IMR-90 (cell line): ENCODE measurements around the gene RETN. TPM values are rescaled to one million over a fixed set of nuclear protein-coding genes. Genes with fewer than 3 reads are reported as not detected.

Experiments
- ATAC-seq: fragments of 200-7000 bp; cut with Tn5 transposase; 2 replicates; pipeline ENCODE4 v1.9.1; 2020; ENCODE audit warnings: low read depth, mild to moderate bottlenecking, moderate library complexity
- BruUV-seq: library from RNA; stranded (reverse); fragments of 400-500 nt; replicated peaks from 2 replicates; lab custom pipeline; 2021; lab: Mats Ljungman, UMichigan
- CTCF ChIA-PET: fragments of 300-600 bp; formaldehyde crosslinking; extraction: SDS; loops from one replicate; lab custom pipeline; 2021; ENCODE audit warnings: antibody characterized with exemption; lab: Yijun Ruan, JAX
- POLR2A ChIA-PET: fragments of 300-600 bp; sonication (Branson Sonifier 250); formaldehyde crosslinking; loops from one replicate; lab custom pipeline; 2022; ENCODE audit warnings: antibody characterized with exemption; ENCODE audit not compliant: unreplicated experiment; lab: Charles Lee
- DNase-seq: peaks from one replicate; pipeline ENCODE4 v3.0.0; 2013
- H2AFZ ChIP-seq: replicated peaks from 2 replicates; pipeline ENCODE3; 2013; ENCODE audit warnings: low read length, mild to moderate bottlenecking; ENCODE audit not compliant: poor library complexity
- H2AK5ac ChIP-seq: 2 replicates; pipeline ENCODE4 v1.6.1; 2013; ENCODE audit warnings: low read depth, low read length, inconsistent platforms
- H2AK9ac ChIP-seq: replicated peaks from 2 replicates; pipeline ENCODE3; 2013; ENCODE audit warnings: mild to moderate bottlenecking, low read depth, low read length, moderate library complexity; ENCODE audit not compliant: poor library complexity
- H2BK120ac ChIP-seq: 2 replicates; pipeline ENCODE4 v1.6.1; 2013; ENCODE audit warnings: low read depth, low read length, inconsistent platforms
- H2BK15ac ChIP-seq: 3 replicates; pipeline ENCODE4 v1.6.1; 2013; ENCODE audit warnings: low read depth, low read length, inconsistent platforms
- H2BK20ac ChIP-seq: 2 replicates; pipeline ENCODE4 v1.6.1; 2013; ENCODE audit warnings: low read depth, mild to moderate bottlenecking, inconsistent platforms, low read length, moderate library complexity
- H2BK5ac ChIP-seq: 2 replicates; pipeline ENCODE4 v1.6.1; 2013; ENCODE audit warnings: mild to moderate bottlenecking, low read depth, low read length, inconsistent platforms; ENCODE audit not compliant: poor library complexity, severe bottlenecking
- H3K14ac ChIP-seq: replicated peaks from 2 replicates; pipeline ENCODE4 v1.6.1; 2013; ENCODE audit warnings: low read depth, low read length, inconsistent platforms
- H3K18ac ChIP-seq: 2 replicates; pipeline ENCODE4 v1.6.1; 2013; ENCODE audit warnings: low read depth, low read length, control low read depth
- H3K23ac ChIP-seq: 2 replicates; pipeline ENCODE4 v1.6.1; 2013; ENCODE audit warnings: low read depth, low read length, inconsistent platforms
- H3K27ac ChIP-seq: 2 replicates; pipeline ENCODE4 v1.5.1; 2013; ENCODE audit warnings: mild to moderate bottlenecking, control low read depth, low read length; ENCODE audit not compliant: insufficient read depth
- H3K27me3 ChIP-seq: 2 replicates; pipeline ENCODE4 v1.6.1; 2013; ENCODE audit warnings: low read length; ENCODE audit not compliant: control insufficient read depth, insufficient read depth
- H3K36me3 ChIP-seq: 2 replicates; pipeline ENCODE4 v1.6.1; 2013; ENCODE audit warnings: low read length, mixed read lengths; ENCODE audit not compliant: control insufficient read depth, insufficient read depth
- H3K4ac ChIP-seq: 2 replicates; pipeline ENCODE4 v1.6.1; 2013; ENCODE audit warnings: low read depth, low read length, inconsistent platforms
- H3K4me1 ChIP-seq: 2 replicates; pipeline ENCODE4 v1.6.1; 2013; ENCODE audit warnings: low read length, mixed read lengths; ENCODE audit not compliant: control insufficient read depth, insufficient read depth
- H3K4me2 ChIP-seq: 2 replicates; pipeline ENCODE4 v1.6.1; 2013; ENCODE audit warnings: low read depth, mild to moderate bottlenecking, control low read depth, low read length, moderate library complexity
- H3K4me3 ChIP-seq: 2 replicates; pipeline ENCODE4 v1.5.1; 2013; ENCODE audit warnings: low read depth, mild to moderate bottlenecking, control low read depth, low read length, moderate library complexity; ENCODE audit not compliant: insufficient read depth
- H3K56ac ChIP-seq: 2 replicates; pipeline ENCODE4 v1.6.1; 2013; ENCODE audit warnings: low read length, inconsistent platforms; ENCODE audit not compliant: insufficient read depth; ENCODE audit errors: extremely low read depth
- H3K79me1 ChIP-seq, 2 experiments: 2 replicates each; pipeline ENCODE4 v1.6.1; 2013; ENCODE audit warnings: low read length in 2 of 2, inconsistent platforms in 1 of 2, low read depth in 1 of 2
- H3K9ac ChIP-seq: 2 replicates; pipeline ENCODE4 v1.6.1; 2013; ENCODE audit warnings: low read depth, low read length, control low read depth
- H3K9me1 ChIP-seq: 2 replicates; pipeline ENCODE4 v1.6.1; 2013; ENCODE audit warnings: low read length, inconsistent platforms; ENCODE audit not compliant: insufficient read depth
- H3K9me3 ChIP-seq: 2 replicates; pipeline ENCODE4 v1.6.1; 2013; ENCODE audit warnings: low read length; ENCODE audit not compliant: control insufficient read depth, insufficient read depth
- H4K20me1 ChIP-seq: 2 replicates; pipeline ENCODE4 v1.6.1; 2013; ENCODE audit warnings: low read length, inconsistent platforms; ENCODE audit not compliant: insufficient read depth
- H4K5ac ChIP-seq: 2 replicates; pipeline ENCODE4 v1.6.1; 2013; ENCODE audit warnings: mild to moderate bottlenecking, low read depth, low read length, control low read depth
- H4K8ac ChIP-seq, 2 experiments: 2 replicates each; pipeline ENCODE4 v1.6.1; 2013; ENCODE audit warnings: low read depth in 2 of 2, low read length in 2 of 2, control low read depth in 1 of 2, inconsistent platforms in 1 of 2
- H4K91ac ChIP-seq: 2 replicates; pipeline ENCODE4 v1.6.1; 2013; ENCODE audit warnings: low read depth, low read length, inconsistent platforms; ENCODE audit not compliant: insufficient read depth
- WGBS, 2 experiments: methylation state at CpG; one replicate each; pipeline versions ENCODE4 v1.1.5 to v1.1.7; 2013; ENCODE audit warnings: missing lambda C conversion rate in 2 of 2; ENCODE audit not compliant: insufficient read length in 1 of 2; ENCODE audit errors: extremely low coverage in 2 of 2; 5-methylcytosine and 5-hydroxymethylcytosine counted together
- dilution Hi-C: fragments of 300-500 bp; cut with HindIII; formaldehyde crosslinking; loops from one replicate; pipeline ENCODE4 v1.14.3; 2018; ENCODE audit warnings: low sequenced_read_pairs; ENCODE audit not compliant: unreplicated experiment
- in situ Hi-C: fragments of 300-500 bp; cut with MboI; formaldehyde crosslinking; loops from 3 replicates; pipeline ENCODE4 v1.14.3; 2019; ENCODE audit warnings: low sequenced_read_pairs, inconsistent platforms, mixed read lengths
- intact Hi-C: fragments of 100-400 bp; cut with micrococcal nuclease; formaldehyde crosslinking; loops from 2 replicates; pipeline ENCODE4 v1.10.0; 2022
- polyA plus RNA-seq, 3 experiments: library from polyadenylated mRNA; depleted of rRNA; stranded (reverse); fragments of >200 nt; gene quantifications; 2 replicates each; pipeline ENCODE4 v1.2.3, GENCODE V29; 2012; ENCODE audit warnings: low replicate concordance in 1 of 3
- total RNA-seq: library from RNA; depleted of rRNA; stranded (reverse); fragments of >200 nt; gene quantifications from 2 replicates; pipeline ENCODE4 v1.2.3, GENCODE V29; 2012
- TF ChIP-seq, protein P1 (sequence below): conservative IDR thresholded peaks from 2 replicates; pipeline ENCODE4 v1.5.1; 2012; ENCODE audit warnings: mild to moderate bottlenecking, low read depth, low read length, improper control_type of control experiment

Gene RETN
- total and polyA plus RNA-seq, 2 of the 4 experiments (the other 2 are of a cell fraction), result not detected

DNA sequence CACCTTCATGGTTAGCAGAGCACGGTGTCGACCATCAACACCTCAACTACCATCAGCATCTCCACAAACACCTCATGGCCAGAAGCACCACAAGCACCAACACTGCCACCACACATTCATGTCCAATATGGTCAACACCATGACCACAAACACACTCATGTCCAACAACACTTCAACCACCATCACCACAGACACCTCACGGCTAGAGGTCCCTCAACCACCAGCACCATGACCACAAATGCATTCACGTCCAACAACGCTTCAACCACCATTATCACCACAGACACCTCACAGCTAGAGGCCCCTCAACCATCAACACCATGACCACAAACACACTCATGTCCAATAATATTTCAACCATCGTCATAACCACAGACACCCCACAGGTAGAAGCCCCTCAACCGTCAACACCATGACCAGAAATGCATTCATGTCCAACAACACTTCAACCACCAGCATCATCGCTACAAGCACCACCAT, 22.0 kb downstream of the RETN start:
- Histone ChIP-seq H3K56ac (no peak overlapping the region), H3K27ac (no peak overlapping the region), H3K18ac (no peak overlapping the region), H4K5ac (no peak overlapping the region), H2BK15ac (no peak overlapping the region), H2BK120ac (no peak overlapping the region), H3K79me1 (no peaks in the 10 kb centered on the region), H2BK20ac (no peak overlapping the region), H4K20me1 (0 out of 2 replicates have a peak, but pooled peaks cover 4% of the 10 kb centered on the region), H2AFZ (no peak overlapping the region), H2AK5ac (no peak overlapping the region), H3K4me3 (no peak overlapping the region), H2BK5ac (no peak overlapping the region), H3K9me3 (peaks cover 2% of the 10 kb centered on the region; the same call in 1 of the 2 replicates), H3K4ac (no peak overlapping the region), H3K9ac (no peak overlapping the region), H3K9me1 (no peaks in the 10 kb centered on the region), H2AK9ac (no peak overlapping the region), H4K8ac (no peak overlapping the region), H3K4me1 (no peaks in the 10 kb centered on the region), H3K27me3 (peaks cover 3% of the 10 kb centered on the region; the same call in 1 of the 2 replicates), H4K91ac (no peak overlapping the region), H3K36me3 (no peaks in the 10 kb centered on the region), H3K23ac (no peak overlapping the region), H3K4me2 (no peak overlapping the region), H3K14ac (no peak overlapping the region)
- TF ChIP-seq, protein P1, sequence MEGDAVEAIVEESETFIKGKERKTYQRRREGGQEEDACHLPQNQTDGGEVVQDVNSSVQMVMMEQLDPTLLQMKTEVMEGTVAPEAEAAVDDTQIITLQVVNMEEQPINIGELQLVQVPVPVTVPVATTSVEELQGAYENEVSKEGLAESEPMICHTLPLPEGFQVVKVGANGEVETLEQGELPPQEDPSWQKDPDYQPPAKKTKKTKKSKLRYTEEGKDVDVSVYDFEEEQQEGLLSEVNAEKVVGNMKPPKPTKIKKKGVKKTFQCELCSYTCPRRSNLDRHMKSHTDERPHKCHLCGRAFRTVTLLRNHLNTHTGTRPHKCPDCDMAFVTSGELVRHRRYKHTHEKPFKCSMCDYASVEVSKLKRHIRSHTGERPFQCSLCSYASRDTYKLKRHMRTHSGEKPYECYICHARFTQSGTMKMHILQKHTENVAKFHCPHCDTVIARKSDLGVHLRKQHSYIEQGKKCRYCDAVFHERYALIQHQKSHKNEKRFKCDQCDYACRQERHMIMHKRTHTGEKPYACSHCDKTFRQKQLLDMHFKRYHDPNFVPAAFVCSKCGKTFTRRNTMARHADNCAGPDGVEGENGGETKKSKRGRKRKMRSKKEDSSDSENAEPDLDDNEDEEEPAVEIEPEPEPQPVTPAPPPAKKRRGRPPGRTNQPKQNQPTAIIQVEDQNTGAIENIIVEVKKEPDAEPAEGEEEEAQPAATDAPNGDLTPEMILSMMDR, result no peak
- no peak for DNase-seq
- in situ Hi-C loops (no loop called here), dilution Hi-C loops (no loop called here), intact Hi-C loops (no loop called here)
- BruUV-seq, result no TSS peak
- ChIA-PET POLR2A (no interaction called here), CTCF (interaction anchor here (0.6 kb wide), 1 partner anchor 875 kb away, joined by 3 read pairs; no protein-coding TSS in a partner anchor)
- WGBS, 2 experiments, result 78% methylated on average over 7 of the region's 8 CpGs; no CpG with 5 or more reads in 1 of the 2 experiments
- no peak for ATAC-seq
